ENCODE data around the gene LAMTOR1.

GRCh38 chr11:72123117-72123653, 20.1 kb upstream of the LAMTOR1 start:
- TF ChIP-seq, protein P1, sequence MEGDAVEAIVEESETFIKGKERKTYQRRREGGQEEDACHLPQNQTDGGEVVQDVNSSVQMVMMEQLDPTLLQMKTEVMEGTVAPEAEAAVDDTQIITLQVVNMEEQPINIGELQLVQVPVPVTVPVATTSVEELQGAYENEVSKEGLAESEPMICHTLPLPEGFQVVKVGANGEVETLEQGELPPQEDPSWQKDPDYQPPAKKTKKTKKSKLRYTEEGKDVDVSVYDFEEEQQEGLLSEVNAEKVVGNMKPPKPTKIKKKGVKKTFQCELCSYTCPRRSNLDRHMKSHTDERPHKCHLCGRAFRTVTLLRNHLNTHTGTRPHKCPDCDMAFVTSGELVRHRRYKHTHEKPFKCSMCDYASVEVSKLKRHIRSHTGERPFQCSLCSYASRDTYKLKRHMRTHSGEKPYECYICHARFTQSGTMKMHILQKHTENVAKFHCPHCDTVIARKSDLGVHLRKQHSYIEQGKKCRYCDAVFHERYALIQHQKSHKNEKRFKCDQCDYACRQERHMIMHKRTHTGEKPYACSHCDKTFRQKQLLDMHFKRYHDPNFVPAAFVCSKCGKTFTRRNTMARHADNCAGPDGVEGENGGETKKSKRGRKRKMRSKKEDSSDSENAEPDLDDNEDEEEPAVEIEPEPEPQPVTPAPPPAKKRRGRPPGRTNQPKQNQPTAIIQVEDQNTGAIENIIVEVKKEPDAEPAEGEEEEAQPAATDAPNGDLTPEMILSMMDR (conservative IDR thresholded peaks at IDR 0.05 in 1 of 2, IDR thresholded peaks at IDR 0.05 in 1 of 2; ENCODE audit: extremely low read depth in 1 of 2, insufficient read depth in 1 of 2, low read depth in 1 of 2, low read length in 2 of 2): no peak
- TF ChIP-seq EZH2 (IDR thresholded peaks at IDR 0.05; ENCODE audit: borderline replicate concordance, low read length): no peak
